HL-60 (cell line): Measurements from ENCODE around the gene TANC1.

Experiments used
- POLR2AphosphoS5 ChIP-seq: IDR thresholded peaks from 2 replicates; pipeline ENCODE4 v1.6.1; 2012; ENCODE audit warnings: low read depth
- SPI1 ChIP-seq: IDR thresholded peaks from 2 replicates; pipeline ENCODE4 v1.6.1; 2012; ENCODE audit warnings: low read depth, mild to moderate bottlenecking, borderline replicate concordance
- TF ChIP-seq, protein P1 (sequence below): IDR thresholded peaks from one replicate; pipeline ENCODE4 v1.5.1; 2011; ENCODE audit warnings: low read length, control low read depth, inconsistent platforms; ENCODE audit not compliant: insufficient read depth

GRCh38 chr2:159035790-159036411, 67.5 kb downstream of the TANC1 start:
- TF ChIP-seq SPI1 (no peak), POLR2AphosphoS5 (no peak)
- TF ChIP-seq, protein P1, sequence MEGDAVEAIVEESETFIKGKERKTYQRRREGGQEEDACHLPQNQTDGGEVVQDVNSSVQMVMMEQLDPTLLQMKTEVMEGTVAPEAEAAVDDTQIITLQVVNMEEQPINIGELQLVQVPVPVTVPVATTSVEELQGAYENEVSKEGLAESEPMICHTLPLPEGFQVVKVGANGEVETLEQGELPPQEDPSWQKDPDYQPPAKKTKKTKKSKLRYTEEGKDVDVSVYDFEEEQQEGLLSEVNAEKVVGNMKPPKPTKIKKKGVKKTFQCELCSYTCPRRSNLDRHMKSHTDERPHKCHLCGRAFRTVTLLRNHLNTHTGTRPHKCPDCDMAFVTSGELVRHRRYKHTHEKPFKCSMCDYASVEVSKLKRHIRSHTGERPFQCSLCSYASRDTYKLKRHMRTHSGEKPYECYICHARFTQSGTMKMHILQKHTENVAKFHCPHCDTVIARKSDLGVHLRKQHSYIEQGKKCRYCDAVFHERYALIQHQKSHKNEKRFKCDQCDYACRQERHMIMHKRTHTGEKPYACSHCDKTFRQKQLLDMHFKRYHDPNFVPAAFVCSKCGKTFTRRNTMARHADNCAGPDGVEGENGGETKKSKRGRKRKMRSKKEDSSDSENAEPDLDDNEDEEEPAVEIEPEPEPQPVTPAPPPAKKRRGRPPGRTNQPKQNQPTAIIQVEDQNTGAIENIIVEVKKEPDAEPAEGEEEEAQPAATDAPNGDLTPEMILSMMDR: no peak
